Measurements from ENCODE around the gene NUP62. TPM values are rescaled to one million over a fixed set of nuclear protein-coding genes. Genes with fewer than 3 reads are reported as not detected.

NUP62 gene
- total and polyA plus RNA-seq, 2 of the 4 experiments (the other 2 are of a cell fraction), result 21.3 to 29.7 TPM

DNA sequence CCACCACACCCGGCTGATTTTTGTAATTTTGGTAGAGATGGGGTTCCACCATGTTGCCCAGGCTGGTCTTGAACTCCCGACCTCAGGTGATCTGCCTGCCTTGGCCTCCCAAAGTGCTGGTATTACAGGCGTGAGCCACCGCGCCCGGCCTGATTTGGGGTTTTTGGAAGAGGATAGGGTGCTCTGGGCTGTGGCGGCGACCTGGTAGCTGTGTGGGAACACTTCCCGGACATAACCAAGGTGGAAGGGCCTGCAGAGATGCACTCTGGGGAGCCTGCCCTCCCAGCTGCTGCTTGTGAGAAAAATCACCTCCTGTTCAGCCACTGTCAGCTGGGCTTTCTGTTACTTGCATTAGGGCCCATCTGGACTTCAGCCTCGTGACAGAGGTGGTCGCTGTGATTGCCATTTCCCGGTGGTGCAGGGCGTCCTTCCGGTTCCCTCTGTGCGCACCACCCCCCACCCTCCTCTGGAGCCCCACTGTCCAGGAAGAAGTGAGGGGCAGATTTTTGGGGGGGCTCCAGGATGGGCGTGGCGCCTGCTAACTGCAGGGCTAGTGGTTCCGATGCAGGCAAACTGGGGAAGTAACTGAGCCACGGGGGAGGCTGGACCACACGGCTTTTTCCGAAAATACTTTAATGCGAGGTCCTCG is 40.1 kb downstream of the NUP62 start:
- no peak overlapping the region for H3K18ac ChIP-seq (ENCODE audit: low read depth, low read length)
- no peak overlapping the region for H3K27ac ChIP-seq (ENCODE audit: insufficient read depth, low read length)
- H3K36me3 ChIP-seq (ENCODE audit: control insufficient read depth, insufficient read depth, low read length), result peaks cover 18% of the 10 kb centered on the region
- no peak overlapping the region for H2AK5ac ChIP-seq (ENCODE audit: low read depth, low read length)
- 100% methylated on average over 6 of the region's 23 CpGs; no CpG with 5 or more reads in 1 of the 2 experiments for WGBS, 2 experiments (ENCODE audit: extremely low coverage in 2 of 2, insufficient read length in 1 of 2)
- TF ChIP-seq POLR2A (IDR thresholded peaks at IDR 0.05; ENCODE audit: low read depth, low read length) (no peak), MAFK (IDR thresholded peaks at IDR 0.05; ENCODE audit: low read depth, low read length) (no peak), RCOR1 (IDR thresholded peaks at IDR 0.05; ENCODE audit: insufficient replicate concordance, low read length) (no peak), RAD21 (IDR thresholded peaks at IDR 0.05; ENCODE audit: low read length) (no peak)
- H4K5ac ChIP-seq (ENCODE audit: low read depth, low read length), result no peak overlapping the region
- no peaks in the 10 kb centered on the region for H3K9me1 ChIP-seq (ENCODE audit: insufficient read depth, low read length)
- H4K8ac ChIP-seq (ENCODE audit: low read depth in 2 of 2, low read length in 2 of 2), result no peak overlapping the region
- DNase-seq (no peak), ATAC-seq (ENCODE audit: low read depth) (no peak)
- no peaks in the 10 kb centered on the region for H4K20me1 ChIP-seq (ENCODE audit: insufficient read depth, low read length)
- peaks cover 8% of the 10 kb centered on the region; the same call in 1 of the 2 replicates for H3K27me3 ChIP-seq (ENCODE audit: control insufficient read depth, insufficient read depth, low read length)
- POLR2A ChIA-PET (ENCODE audit: unreplicated experiment), result no interaction called here
- H2BK5ac ChIP-seq (ENCODE audit: low read depth, low read length, poor library complexity, severe bottlenecking), result no peak overlapping the region
- no peak overlapping the region for H2AFZ ChIP-seq (replicated peaks; ENCODE audit: low read length, poor library complexity)
- dilution Hi-C loops (cut with HindIII; ENCODE audit: low sequenced_read_pairs, unreplicated experiment) (no loop called here), in situ Hi-C loops (cut with MboI; ENCODE audit: low sequenced_read_pairs) (no loop called here), intact Hi-C loops (cut with micrococcal nuclease) (no loop called here)
- H3K14ac ChIP-seq (replicated peaks; ENCODE audit: low read depth, low read length), result no peak overlapping the region
- H3K4me1 ChIP-seq (ENCODE audit: control insufficient read depth, insufficient read depth, low read length), result peaks cover 2% of the 10 kb centered on the region; the same call in 1 of the 2 replicates
- no peak overlapping the region for H3K4me2 ChIP-seq (ENCODE audit: low read depth, low read length)
- CTCF ChIA-PET, result no interaction called here
- H3K56ac ChIP-seq (ENCODE audit: extremely low read depth, insufficient read depth, low read length), result no peak overlapping the region
- H3K79me1 ChIP-seq (ENCODE audit: low read depth in 1 of 2, low read length in 2 of 2), result no peaks in the 10 kb centered on the region
- no peak overlapping the region for H3K4ac ChIP-seq (ENCODE audit: low read depth, low read length)
- BruUV-seq (replicated peaks), result no TSS peak
- H2BK120ac ChIP-seq (ENCODE audit: low read depth, low read length), result no peak overlapping the region
- H4K91ac ChIP-seq (ENCODE audit: insufficient read depth, low read depth, low read length), result no peak overlapping the region
- H3K9ac ChIP-seq (ENCODE audit: low read depth, low read length), result no peak overlapping the region
- no peak overlapping the region for H2BK20ac ChIP-seq (ENCODE audit: low read depth, low read length)
- H3K9me3 ChIP-seq (ENCODE audit: control insufficient read depth, insufficient read depth, low read length), result no peaks in the 10 kb centered on the region
- no peak overlapping the region for H3K23ac ChIP-seq (ENCODE audit: low read depth, low read length)
- H3K4me3 ChIP-seq (ENCODE audit: insufficient read depth, low read depth, low read length), result no peak overlapping the region
- H2AK9ac ChIP-seq (replicated peaks; ENCODE audit: low read depth, low read length, poor library complexity), result no peak overlapping the region
- H2BK15ac ChIP-seq (ENCODE audit: low read depth, low read length), result no peak overlapping the region
